OCI-M2 (cell line): Measurements from ENCODE around the gene MIS18BP1.
A peak's percentile ranks its signal among the peaks of the same experiment; 100 is the strongest.
"Not testable (repeated sequence)": the region's sequence is repeated elsewhere in the genome, so short reads cannot be mapped to it uniquely, and the experiment has no call there.

ENCODE experiments used
- DNase-seq: peaks from one replicate; lab custom pipeline; 2025; ENCODE audit not compliant: unreplicated experiment; lab: John Stamatoyannopoulos, UW

Gene MIS18BP1

DNA sequence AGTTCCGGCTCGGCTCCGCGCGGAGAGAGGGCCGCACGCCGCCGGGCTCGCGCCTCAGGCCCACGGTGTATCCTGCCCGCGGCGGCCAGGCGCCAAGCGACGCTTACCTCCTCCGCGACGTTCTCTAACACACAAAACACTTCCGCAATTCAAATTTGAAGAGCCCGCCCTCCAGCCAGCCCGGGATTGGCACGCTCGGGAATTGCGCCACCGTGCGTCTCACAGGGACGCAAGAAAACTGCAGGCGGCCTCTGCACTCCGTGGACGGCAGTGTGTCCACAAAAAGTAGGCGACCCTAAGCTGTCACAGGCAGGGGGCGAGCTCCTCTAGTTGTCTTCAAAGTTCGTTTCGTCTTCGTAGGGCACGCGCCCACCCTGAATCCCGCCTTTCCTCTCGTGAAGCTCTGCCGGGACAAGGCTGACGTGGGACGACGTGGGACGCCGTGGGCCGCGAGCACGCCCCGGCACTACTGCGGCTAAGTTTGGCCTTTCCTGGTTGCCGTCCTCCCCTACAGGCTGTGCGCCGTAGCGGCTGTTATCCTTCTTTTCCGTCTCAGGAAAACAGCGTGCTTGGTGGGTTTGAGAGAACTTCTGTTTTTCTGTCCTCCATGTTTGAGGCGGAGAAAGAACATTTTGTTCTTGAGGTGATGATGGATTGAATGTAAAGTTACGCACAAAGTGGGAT is at the start of gene MIS18BP1:
Gene MIS18BP1, minus strand, starts transcription at position 133 of the 684 bp plus-strand sequence. CDS start 5,916 bp downstream, outside the sequence.
- peak; percentile 75 for DNase-seq

DNA sequence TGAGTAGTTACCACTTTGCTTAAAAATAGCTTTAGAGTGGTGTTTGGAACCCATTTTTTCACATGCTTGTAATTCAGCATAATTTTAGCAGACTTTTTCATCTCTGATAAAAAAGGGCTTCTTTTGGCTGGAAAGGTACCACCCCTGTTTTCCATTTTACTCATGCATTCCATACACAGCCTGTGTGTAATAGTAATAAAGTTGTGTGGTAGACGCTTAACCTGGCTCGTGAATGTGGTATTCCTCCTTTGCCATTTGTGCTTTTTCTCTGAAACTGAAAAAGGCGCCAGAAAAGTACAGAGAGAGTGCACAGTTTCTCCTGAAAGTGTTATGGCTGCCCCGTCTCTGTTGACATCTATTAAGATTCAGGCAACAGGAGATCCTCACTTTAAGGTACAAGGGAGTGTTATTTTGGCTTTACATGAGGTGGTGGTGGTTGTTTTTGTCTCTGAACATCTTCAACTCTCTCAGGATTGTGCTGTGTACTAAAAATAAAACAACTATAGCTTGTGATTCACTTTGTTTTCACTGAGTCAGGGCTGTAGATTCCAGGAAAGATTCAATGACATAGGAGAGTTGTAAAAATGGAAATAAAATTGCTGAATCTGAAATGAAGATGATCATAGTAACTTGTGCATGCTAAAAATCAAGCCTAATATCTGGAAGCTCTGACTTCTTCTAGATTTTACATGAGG is 45.6 kb upstream of the MIS18BP1 start:
- DNase-seq: no peak

GRCh38 chr14:45294796-45295195 is 41.8 kb upstream of the MIS18BP1 start:
- not testable (repeated sequence) for DNase-seq

DNA sequence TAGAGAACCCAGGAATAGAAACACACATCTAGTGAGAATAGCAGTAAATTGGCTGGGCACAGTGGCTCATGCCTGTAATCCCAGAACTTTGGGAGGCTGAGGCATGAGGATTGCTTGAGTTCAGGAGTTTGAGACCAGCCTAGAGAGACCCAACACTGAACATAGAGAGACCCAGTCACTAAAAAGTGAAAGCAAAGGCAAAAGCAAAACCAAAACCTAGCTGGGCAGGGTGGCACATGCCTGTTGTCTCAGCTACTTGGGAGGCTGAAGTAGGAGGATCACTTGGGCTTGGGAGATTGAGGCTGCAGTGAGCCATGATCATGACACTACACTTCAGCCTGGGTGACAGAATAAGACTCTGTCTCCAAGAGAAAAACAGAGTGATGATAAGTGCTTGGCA is 37.5 kb upstream of the MIS18BP1 start:
- DNase-seq: no peak

GRCh38 chr14:45287610-45288009 is 34.6 kb upstream of the MIS18BP1 start:
- DNase-seq: no peak

GRCh38 chr14:45284802-45285201 is 31.8 kb upstream of the MIS18BP1 start:
- no peak for DNase-seq

GRCh38 chr14:45281731-45282400 is 28.9 kb upstream of the MIS18BP1 start:
- DNase-seq: not testable (repeated sequence)

DNA sequence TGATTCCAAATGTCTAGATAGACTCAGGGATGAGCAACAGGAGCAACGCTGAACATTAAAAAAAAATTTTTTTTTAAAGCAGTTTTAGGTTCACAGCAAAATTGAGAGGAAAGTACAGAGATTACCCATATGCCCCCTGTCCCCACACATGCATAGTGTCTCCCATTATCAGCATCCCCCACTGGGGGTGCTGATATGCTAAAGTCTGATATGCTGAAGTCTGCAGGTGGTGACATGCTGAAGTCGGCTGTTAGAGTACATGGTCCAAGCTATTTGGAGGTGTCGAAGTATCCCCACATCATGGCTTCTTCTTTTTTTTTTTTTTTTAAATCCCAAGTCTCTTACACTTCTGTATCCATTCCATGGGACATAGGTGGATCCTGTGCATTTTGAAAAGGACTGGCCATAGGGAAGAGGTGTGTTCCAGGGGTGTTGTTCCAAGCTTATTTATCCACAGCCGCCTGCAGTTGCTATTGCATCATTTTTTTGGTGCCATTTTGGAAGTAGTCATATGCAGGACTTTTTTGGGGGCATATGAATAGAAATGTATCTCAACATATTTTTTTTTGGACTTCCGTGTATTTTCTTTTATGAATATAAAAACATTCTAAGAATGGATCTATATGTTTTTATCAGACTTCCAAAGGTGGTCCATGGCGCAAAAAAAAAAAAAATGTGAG is 19.0 kb upstream of the MIS18BP1 start:
- no peak for DNase-seq

GRCh38 chr14:45270031-45270430 is 17.0 kb upstream of the MIS18BP1 start:
- DNase-seq: no peak

GRCh38 chr14:45267071-45267470 is 14.1 kb upstream of the MIS18BP1 start:
- no peak for DNase-seq

DNA sequence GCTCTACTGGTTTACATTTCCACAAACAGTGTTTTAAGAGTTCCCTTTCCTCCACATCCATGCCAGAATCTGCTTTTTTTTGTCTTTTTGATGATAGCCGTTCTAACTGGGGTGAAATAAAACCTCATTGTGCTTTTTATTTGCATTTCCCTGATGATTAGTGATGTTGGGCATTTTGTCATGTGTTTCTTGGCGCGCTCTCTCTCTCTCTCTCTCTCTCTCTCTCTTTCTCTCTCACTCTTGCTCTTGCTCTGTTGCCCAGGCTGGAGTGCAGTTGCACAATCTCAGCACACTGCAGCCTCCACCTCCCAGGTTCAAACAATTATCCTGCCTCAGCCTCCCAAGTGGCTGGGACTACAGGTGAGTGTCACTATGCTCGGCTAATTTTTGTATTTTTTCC is 9.6 kb upstream of the MIS18BP1 start:
- no peak for DNase-seq

GRCh38 chr14:45261209-45261608 is 8.2 kb upstream of the MIS18BP1 start:
- no peak for DNase-seq

DNA sequence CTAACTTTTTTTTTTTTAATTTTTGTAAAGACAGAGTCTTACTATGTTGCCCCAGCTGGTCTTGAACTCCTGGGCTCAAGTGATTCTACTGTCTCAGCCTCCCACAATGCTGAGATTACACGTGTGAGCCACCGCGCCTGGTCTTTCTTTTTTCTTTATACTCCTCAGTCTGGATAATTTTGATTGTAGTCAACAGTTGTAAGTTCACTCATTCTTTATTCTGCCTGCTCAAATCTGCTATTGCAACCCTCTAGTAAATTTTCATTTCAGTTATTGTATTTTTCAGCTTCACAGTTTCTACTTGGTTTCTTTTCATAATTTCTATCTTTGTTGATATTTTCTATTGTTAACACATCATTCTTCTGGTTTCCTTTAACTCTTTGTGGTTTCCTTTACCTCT is 5.8 kb upstream of the MIS18BP1 start:
- DNase-seq: no peak

DNA sequence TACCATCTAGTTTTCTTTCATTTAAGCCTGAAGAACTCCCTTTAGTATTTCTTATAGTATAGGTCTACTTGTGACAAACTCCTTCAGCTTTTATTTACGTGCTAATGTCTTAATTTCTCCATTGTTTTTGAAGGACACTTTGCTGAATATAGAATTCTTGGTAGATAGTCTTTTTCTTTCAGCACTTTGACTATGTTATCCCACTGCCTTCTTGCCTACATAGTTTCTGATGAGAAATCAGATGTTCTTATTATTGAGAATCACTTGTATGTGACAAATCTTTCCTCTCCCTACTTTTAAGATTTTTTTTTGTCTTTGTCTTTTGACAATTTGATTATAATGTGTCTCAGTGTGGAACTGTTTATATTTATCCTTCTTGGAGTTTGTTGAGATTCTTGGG is 5.1 kb upstream of the MIS18BP1 start:
- no peak for DNase-seq

GRCh38 chr14:45254771-45255170 is 1.8 kb upstream of the MIS18BP1 start:
- peak; percentile 17 for DNase-seq

DNA sequence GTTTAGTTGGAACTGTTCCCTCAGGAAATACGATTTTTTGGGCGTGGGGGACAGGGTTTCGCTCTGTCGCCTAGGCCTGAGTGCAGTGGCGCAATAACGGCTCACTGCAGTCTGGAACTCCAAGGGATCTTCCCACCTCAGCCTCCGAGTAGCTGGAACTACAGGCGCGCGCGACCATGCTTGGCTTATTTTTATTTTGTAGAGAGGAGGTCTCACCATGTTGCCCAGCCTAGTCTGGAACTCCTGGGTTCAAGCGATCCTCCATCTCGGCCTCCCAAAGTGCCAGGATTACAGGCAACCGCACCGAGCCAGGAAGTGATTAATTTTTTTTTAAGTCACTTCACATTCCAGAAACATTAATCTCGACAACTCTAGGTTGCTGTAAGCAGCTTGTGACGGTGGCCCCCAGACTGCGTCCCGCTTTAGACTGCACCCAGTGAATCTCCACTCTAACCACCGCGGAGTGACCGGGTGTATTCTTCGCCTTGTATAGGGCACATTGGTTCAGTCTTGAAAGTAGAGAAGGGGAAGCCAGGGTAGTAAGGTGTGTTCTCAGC is 830 bp upstream of the MIS18BP1 start:
- no peak for DNase-seq

DNA sequence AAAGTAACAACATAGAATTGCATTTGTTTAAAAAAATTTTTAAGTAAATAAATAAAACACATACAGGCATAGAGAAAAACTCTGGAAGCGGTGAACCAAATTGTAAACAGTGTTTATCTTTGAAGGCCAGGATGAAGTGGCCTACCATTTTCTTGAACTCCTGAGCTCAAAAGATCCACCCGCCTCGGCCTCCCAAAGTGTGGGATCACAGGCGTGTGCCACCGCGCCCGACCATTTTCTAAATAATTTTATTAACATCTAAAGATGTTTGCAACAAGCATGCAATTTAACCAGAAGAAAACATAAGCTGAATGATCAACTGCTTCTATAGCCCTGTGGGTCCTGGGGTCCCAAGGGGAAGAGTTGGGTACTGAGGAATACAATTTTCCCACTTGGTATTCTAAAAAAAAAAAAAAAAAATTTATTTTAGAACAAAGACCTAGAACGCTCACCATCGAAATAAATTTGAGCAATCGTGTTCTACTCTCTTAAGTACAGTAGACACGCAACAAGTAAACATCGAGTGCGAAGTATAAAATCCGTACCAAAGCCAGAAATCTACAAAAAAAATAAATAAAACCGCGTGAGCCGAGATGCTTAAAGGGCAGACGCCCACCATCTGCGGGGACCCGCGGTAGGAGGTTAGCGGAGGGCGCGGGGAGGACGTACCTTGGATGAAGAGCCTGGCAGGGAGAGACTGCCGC is 484 bp downstream of the MIS18BP1 start:
- no peak for DNase-seq

- no peak for DNase-seq
These were observed 1.1 kb downstream of the MIS18BP1 start for GRCh38 chr14:45251912-45252311.

DNA sequence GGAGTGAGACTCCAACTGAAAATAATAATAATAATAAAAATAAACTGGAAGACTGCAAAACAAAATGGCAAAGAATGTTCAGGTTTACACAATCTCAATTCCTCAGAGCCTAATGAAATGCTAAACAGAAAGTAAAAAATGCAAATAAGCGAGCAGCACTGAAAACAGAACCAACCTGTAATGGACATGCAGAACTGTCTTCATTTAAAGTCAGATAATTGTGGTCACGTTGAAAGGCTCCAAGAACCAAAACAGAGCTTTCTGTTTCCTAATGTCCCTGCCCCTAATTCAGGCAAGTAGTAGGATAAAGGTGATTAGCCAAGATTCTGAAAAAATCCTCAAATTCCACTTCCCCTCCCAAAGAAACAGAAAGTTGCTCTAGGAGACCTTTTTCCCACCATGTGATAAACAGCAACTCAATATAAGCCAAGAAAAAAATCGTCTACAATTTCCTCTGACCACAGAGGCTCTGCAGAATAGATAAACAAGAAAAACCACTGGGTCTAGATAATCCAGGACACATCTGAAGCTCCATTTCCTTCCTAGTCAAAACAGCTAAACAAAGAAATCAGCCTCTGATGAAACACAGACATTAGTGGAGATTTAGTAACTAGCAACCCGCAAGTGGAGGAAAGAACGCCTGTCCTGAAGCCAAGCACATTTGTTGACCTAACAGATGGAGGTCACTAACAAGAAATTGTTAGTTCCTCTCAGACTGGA is 3.0 kb downstream of the MIS18BP1 start:
- peak; percentile 69 for DNase-seq

- DNase-seq: no peak
These were observed 5.6 kb downstream of the MIS18BP1 start for GRCh38 chr14:45247427-45247826.
